TTC549 (cell line): ENCODE results near the gene CDK5RAP2.

Source experiments
- FAIRE-seq: peaks from 2 replicates; lab custom pipeline; 2012; peaks lifted over from hg19 to GRCh38; lab: Jason Lieb, UNC

The CDK5RAP2 gene

DNA sequence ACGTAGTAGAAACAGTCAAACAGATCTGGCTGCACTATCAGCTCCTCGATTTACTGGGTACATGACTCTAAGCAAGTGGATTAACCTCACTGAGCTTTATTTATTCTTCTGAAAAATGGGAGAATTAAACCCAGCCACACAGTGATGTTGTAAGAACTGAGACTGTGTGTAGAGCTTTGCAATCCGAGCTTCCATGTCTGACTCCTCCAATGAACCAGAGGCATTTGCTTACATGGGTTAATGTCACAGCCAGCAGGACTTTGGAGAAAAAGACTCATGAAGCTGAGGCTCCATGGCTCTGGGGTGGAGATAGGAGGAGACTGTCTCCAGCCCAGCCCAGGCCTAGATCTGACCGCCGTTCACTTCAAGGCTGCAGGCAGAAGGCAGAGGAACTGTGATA, 201.3 kb downstream of the CDK5RAP2 start:
- FAIRE-seq: no peak

DNA sequence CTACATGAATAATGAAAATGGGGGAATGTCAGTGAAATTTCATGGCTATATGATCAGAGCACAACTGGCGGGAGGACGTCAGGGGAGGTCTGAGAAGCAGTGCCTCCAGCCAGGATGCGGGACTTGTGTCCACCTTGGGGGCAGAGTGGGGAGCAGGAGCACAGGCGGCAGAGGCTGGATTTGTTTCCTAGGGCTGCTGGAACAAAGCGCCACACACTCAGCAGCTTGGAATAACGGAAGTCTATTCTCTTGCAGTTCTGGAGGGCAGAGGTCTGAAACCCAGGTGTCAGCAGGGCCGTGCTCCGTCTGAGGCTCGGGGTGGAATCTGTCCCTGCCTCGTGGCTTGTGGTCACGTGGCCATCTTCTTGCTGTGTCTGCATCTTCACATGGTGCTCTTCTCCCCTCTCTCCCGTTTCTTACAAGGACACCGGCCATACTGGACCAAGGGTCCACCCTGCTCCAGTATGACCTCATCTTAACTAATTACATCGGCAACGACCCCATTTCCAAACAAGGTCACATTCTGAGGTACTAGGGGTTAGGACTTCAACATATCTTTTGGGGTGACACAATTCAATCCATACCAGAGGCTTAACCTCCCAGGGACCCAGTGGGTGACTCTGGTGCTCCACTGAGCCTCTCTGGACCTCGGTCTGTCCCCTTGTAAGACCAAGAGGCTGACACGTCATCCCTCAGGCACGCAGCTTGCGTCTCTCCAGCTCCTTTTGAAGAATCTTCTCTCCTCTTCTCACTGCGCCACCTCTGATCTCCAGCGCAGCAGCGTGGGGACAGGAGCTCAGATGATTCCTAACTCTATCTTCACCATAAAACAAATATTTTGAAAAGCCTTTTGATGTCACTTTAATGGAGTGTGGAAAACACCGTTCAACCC, 202.5 kb downstream of the CDK5RAP2 start:
- no peak for FAIRE-seq

DNA sequence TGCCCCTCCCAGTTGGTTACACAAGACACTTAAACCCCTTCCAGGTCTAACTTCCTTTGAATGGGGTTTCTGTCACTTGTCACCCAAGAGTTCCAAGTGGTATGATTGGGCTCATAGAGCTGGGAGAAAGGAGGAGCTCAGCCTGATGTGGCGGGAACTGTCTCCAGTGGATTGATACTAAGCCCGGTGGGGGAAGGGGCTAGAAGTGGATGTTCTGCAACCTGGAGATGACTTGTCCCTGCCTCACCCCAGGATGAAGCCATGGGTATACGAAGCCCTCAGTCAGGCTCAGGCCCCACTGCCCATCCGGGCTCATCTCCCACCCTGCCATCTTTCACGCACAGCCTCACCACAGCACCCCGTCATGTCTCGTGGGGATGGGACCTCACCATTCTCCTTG, 203.9 kb downstream of the CDK5RAP2 start:
- FAIRE-seq: no peak

DNA sequence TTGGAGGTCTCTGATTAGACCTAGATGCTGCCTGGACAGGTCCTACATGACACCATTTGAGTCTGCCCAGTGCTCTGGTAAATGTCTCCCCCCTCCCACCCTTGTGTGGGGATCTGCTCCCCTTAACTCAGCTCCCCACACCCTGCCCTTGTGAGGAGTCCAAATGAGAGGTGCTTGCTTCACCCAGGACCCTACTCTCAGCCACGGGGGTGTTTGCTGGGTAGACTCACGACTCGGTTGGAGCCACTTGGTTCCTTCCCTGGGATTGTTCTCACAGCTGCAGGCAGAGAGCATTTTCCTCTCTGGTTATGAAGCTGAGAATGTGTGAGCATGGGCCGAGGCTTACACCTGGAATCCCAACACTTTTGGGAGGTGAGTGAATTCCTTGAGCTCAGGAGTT, 204.7 kb downstream of the CDK5RAP2 start:
- FAIRE-seq: no peak

DNA sequence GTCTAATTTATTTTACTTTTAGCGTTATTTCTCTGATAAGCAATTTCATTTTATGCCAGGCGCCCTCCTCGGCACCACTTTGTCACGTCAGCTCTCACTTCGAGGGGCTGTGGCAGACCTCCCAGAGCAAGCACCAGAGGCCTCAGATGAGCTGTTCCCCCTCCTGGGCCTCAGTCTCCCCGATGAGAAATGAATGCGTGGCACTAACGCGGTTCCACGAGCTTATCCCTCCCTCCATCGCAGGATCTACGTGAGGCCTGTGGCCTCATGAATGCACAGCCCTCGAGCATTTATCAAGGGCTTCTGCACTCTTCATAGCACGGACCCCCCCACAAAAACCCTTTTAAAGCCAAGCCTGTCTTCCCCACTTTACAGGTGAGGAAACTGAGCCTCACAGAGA, 205.2 kb downstream of the CDK5RAP2 start:
- no peak for FAIRE-seq

DNA sequence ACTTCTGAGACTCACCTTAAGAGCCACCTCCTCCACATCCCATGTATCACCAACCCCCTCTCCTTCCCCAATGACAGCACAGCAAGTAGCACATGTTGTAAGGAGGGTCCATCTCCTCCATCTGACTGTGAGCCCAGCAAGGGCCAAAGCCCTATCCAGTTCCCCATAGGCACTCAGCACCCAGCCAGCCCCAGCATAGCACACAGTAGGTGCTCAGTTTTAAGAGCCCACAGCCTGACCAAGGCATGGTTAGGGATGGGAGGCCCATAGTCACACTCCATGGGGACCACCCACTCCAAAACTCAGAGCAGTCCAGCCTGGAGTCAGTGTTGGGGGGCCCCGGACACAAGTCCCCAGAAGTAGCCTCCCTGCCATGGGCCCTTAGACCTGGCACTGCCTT, 205.7 kb downstream of the CDK5RAP2 start:
- no peak for FAIRE-seq

DNA sequence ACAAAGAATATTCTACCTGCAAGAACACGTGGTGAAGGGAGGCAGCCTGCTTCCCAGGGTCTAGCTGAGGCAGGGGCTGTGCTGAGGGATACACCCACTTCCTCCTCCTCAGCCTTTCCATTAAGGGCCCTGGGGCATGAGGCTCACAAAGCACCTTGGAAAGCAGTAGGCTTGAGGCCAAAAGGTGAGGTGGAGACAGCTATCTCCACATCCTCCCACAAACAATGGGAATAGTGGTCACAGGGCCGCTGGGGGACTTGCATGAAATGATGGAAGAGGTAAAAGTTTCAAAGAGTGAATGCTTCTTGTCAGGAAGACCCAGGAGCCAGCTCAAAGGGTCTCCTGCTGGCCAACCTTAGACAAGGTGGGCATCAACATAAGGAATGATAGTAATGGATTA, 207.9 kb downstream of the CDK5RAP2 start:
- no peak for FAIRE-seq

DNA sequence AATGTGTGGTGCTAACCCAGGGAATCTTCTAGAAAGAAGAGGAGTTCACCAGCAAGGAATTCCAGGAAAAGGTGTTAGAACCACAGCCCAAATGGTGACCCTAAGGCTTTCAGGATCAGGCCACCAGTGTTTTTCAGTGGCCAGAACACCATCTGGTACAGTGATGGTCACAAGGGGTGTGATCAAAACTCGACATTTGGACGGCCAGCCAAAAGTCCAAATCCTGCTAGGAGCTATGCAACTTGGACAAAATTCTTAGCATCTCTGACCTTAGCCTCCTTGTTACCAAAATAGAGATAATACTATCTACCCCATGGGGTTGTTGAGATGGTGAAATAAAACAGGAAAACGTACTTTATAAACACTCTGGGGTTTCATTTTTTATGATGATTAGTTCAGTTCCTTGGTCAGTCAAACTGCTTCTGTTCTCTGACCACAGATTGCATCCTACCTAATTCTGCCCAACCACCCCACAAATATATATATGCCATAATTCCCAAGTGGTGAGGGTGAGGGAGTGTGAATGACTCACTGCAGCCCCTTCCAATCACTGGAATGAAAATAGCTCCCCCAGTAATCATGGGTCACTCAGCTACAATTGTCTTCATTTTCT, 210.3 kb downstream of the CDK5RAP2 start:
- no peak for FAIRE-seq

DNA sequence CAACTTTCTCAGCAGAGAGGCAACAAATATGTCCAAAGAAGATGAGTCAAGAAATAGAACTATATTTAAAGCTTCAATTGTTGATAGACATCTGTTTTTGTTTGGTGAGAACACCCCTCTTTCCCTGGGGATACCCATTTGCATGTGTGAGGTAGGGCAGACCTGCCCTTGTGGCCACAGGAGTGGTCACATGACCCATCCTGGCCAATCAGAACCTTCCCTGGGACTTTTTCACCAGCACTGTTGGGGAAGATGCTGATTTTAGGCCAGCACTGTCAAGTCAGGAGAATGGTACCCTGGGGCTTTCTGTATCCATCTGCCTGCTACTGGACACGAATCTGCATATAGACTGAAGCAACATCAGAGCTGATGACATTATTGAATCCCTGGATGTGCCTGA, 211.2 kb downstream of the CDK5RAP2 start:
- FAIRE-seq: no peak

DNA sequence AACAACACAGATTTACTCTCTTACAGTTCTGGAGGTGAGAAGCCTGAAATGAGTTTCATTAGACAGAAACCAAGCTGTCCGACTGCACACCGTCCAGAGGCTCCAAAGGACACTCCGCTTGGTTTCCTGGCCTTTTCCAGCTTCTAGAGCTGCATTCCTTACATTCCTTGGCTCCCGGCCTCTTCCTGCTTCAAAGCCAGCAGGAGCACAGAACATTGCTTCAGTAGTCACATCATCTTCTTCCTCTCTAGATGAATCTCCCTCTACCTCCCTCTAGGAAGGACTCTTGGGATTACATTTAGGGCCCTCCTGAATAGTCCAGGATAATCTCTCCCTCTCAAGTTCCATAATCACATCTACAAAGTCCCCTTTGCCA, 213.3 kb downstream of the CDK5RAP2 start:
- FAIRE-seq: no peak

DNA sequence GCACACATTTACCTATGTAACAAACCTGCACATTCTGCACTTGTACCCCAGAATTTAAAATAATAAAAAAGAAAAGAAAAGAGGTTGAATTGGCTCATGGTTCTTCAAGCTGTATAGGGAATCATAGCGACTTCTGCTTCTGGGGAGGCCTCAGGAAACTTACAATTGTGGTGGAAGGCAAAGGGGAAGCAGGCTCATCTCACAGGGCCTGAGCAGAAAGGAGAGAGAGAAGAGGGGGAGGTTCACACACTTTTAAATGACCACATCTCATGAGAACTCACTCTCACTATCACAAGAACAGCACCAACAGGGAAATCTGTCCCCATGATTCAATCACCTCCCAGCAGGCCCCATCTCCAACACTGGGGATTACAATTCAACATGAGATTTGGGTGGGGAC, 214.6 kb downstream of the CDK5RAP2 start:
- FAIRE-seq: no peak

DNA sequence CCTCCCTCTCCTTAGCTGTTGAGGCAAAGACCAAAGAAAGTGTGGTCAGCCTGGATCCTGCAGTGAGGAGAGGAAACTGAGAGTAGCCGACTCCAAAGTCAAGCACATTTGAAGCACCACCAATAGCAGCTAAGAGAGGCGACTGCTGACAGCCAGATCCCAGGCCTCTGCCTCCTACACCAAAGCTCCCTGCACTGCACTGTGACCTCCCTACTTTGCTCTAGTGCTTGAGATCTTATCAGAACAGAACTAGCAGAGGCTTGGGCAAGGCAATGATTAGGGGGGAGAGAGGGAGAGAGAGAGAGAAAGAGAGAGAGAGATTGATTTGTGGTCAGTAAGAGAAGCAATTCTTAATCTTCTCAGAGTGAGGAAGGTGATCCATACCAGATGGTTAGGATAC, 216.3 kb downstream of the CDK5RAP2 start:
- FAIRE-seq: no peak

DNA sequence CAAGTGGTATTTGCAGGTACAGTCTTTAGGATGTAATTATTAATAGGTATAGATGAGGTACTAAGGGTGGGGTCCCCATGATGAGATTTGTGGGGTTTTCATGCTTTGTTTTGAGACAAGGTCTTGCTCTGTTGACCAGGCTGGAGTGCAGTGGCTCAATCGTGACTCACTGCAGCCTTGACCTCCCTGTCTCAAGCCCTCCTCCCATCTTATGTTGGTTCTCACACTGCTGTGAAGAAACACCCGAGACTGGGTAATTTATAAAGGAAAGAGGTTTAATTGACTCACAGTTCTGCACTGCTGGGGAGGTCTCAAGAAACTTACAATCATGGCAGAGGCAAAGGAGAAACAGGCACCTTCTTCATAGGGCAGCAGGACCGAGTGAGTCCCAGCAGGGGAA, 217.5 kb downstream of the CDK5RAP2 start:
- FAIRE-seq: no peak

DNA sequence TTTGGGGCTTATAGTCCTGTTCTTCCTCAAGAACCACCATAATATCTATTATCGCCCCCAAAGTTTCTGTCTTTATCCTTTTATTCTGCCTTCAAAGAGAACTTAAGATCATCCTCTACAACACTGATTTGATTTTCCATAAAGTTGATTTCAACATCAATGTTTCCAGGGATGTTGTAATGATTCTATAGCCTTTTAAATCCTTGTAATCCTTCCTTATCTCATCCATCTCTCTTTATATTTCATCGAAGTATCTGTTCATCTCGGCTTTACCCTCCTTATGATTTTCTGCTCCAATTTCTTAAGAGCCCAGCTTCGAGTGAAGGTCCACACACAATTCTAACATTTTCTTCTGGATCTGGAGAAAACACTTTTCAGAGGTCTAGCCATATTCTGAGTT, 218.4 kb downstream of the CDK5RAP2 start:
- no peak for FAIRE-seq

DNA sequence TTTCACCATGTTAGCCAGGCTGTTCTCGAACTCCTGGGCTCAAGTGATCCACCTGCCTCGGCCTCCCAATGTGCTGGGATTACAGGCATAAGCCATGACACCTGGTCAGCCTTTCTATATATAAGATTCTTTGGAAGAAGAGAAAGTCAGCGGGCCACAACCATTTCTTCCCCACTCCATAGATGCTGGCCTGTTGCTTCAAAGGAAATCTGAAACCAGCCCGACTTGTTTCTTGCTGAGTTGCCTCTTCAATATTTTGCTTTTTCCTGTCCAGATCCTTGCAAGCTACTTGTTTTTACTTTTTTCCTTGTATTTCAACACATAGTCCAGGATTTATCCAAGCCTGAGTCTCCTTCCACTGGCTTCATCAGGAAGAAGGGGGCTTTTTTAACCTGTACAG, 219.5 kb downstream of the CDK5RAP2 start:
- no peak for FAIRE-seq

DNA sequence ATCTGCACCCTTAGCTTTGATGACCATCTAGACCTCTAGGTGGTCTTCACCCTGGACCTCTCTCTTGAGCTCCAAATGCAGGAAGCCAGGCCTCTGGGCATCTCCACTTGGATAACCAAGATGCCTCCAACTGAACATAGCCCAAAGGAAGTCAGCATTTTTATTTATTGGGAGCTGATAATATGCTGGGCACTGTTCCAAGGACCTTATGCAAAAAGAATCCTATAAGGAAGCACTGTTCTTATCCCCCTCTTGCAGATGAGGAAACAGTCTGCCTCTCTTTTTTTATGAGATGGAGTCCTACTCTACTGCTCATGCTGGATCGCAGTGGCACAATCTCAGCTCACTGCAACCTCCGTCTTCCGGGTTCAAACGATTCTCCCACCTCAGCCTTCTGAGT, 219.9 kb downstream of the CDK5RAP2 start:
- no peak for FAIRE-seq

DNA sequence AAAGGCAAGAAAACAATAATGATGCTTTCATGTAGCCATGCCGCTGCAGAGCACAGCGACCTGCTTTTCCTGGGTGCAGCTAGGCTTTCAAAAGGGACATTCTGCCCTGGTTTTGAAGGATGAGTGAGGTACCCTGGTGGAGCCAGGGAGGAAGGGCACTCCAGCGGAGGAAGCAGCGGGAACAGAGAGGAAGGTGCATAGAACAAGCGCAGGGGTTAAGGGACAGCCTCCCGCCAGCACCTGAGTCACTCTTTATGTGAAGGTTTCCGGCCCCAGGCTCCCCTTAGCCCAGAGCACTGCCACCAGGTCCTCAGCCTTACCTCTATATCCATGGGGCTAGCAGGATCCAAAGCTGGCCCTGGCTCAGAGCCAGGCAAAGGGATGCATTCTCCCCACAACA, 221.1 kb downstream of the CDK5RAP2 start:
- FAIRE-seq: no peak

DNA sequence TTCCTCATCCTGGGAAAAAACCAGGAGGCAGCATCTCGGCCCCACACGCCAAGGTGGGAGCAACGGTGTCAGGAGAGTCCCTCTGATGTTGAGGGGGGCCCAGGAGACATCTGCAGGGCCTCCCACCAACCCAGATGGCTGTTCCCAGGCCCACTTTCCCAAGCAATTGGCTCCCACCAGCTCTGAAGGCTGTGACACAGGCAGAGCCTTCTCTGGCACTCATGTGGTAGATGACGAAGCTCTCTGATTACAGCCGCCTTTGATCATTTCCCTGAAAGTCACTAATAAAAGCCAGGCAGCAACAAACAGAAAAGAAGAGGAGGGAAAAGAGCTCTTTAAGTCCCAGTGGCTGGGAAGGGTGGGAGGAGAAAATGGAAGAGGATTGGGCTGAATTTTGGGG, 226.5 kb downstream of the CDK5RAP2 start:
- no peak for FAIRE-seq

DNA sequence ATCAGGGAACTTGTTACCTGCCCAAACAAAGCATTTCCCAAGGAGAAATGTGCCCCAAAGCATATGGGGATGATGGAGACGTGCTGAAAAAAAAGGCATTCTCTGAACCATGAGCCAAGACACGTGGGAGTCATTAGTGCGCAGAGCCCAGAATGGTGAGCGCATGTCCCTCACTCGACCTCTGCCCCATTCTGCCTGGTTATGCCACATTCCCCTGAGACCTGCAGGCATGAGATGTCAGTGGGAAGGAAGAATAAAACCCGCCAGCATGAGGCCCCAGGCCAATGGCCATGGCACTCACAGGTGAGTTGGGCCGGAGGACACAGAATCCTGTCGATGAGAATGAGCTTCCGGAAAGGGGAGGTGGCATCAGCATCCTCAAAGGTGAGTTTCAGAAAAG, 228.9 kb downstream of the CDK5RAP2 start:
- FAIRE-seq: no peak

DNA sequence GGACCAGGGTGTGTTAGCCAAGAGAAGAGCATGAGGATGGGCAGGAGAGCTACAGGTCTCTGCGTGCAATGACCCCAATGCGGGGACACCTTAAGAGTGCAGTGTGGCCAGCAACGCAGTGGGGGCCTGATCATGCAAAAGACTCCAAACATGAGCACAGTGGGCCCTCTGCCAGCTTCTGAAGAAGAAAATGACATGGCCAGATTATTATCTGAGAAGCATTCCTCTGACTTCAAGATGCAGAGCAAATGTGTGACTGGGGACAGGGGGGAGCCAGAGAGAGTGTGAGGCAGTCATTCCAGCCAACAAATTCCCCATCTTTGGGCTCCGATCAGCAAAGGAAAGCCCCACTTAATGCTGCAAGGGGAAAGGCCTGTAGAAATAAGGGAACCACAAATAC, 229.4 kb downstream of the CDK5RAP2 start:
- no peak for FAIRE-seq

DNA sequence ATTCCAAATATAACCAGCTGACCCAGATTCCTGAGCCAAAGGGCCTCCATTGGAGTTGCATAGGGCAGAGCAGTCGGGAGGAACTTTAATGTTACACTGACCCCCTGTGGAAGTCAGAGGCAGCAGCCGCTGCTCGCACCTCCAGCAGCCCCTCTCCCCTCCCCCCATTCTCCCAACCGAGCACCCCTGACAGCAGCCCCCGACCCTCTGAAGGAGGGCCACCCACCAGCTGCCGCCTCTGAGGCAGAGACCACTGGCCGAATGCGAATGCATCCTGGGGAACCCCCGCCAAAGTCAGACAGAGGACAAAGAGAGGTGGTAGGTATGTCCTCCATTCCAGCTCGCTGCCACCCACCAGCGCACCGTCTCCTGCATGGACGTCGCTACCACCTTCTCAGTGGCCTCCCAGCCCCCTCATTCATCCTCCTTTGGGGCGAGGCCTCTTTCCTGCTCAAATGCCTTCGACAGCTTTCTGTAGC, 231.0 kb downstream of the CDK5RAP2 start:
- FAIRE-seq: no peak

DNA sequence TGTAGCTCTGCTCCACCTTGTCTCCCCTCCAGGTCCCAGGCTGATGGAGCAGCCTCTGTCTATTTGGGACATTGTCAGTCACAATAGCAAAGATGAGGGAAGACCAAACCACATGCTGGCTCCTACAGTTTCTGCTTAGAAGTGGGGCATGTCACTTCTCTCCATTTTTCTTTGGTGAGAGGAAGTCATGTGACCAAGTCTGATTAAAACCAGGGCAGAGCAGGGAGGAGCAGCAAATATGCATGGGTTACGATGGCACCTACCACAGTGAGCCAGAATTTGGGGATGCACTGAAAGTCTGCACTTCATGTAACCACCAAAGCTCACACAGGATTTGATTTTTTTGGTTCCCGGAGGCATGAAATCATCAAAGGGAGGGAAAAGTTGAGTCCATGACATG, 234.6 kb downstream of the CDK5RAP2 start:
- FAIRE-seq: no peak

DNA sequence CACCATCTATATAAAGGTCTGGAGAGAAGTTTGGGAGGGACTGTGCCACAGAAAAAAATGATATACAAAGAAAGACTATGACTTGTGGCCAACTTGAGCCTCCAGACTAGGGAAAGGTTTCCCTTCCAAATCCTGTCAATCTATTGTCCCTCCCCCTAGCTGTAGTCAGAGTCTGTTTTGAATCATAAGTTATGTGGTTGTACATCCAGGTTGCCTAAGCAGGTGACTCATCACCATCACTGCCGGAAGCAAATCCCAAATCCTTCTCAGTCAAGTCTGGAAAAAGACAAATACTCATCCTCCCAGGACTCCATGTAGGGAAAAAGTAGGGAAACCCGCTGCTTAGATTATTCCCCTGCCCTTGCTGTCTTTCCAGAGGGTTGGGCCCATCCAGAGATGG, 235.7 kb downstream of the CDK5RAP2 start:
- FAIRE-seq: no peak

DNA sequence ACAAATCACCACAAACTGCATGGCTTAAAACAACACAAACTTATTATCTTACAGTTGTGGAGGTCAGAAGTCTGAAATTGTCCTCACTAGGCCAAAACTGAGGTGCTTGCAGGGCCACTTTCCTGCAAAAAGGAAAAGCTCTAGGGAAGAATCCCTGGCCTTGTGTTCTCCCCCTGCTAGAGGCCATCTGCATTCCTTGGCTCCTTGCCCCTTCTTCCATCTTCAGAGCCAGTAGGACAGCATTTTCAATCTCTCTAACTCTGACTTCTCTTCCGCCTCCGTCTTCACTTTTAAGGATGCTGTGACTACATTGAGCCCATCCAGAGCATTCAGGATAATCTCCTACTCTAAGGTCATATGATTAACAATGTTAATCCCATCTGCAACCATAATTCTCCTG, 236.6 kb downstream of the CDK5RAP2 start:
- FAIRE-seq: no peak
